ENCODE data around the gene SHROOM1. TPM values are rescaled to one million over a fixed set of nuclear protein-coding genes. Genes with fewer than 3 reads are reported as not detected.

The SHROOM1 gene
- total and polyA plus RNA-seq, 2 donors (not counting 1 experiment from before 2014, with no cell fraction given): 2.9 to 6.1 TPM

DNA sequence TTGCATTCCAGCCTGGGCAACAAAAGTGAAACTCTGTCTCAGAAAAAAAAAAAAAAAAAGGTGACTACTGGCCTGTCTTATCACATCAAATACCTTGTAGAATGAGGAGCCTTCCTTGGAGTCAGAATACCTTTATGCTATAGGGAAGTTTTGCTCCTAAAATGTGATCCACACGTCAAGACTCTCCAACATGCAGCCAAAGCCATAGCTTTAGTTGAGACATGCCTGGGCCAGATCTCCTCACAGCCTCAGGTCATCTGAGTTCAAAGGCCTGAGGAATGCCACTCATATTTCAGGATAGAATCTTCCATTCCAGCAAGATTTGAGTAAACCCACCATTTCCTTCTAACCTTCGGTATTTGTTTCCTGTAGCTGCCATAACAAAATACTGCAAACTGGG is 31.1 kb downstream of the SHROOM1 start:
- H3K9me3 ChIP-seq (ENCODE audit: control insufficient read depth, insufficient read depth, low read depth, low read length): no peaks in the 10 kb centered on the region
- TF ChIP-seq, protein P1, sequence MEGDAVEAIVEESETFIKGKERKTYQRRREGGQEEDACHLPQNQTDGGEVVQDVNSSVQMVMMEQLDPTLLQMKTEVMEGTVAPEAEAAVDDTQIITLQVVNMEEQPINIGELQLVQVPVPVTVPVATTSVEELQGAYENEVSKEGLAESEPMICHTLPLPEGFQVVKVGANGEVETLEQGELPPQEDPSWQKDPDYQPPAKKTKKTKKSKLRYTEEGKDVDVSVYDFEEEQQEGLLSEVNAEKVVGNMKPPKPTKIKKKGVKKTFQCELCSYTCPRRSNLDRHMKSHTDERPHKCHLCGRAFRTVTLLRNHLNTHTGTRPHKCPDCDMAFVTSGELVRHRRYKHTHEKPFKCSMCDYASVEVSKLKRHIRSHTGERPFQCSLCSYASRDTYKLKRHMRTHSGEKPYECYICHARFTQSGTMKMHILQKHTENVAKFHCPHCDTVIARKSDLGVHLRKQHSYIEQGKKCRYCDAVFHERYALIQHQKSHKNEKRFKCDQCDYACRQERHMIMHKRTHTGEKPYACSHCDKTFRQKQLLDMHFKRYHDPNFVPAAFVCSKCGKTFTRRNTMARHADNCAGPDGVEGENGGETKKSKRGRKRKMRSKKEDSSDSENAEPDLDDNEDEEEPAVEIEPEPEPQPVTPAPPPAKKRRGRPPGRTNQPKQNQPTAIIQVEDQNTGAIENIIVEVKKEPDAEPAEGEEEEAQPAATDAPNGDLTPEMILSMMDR (conservative IDR thresholded peaks at IDR 0.05 in 1 of 2, IDR thresholded peaks at IDR 0.05 in 1 of 2; ENCODE audit: low read depth in 1 of 2, low read length in 2 of 2): no peak
- TF ChIP-seq EZH2 (IDR thresholded peaks at IDR 0.05; ENCODE audit: low read length, missing control alignments): no peak
- no peak for DNase-seq (ENCODE audit: low read depth in 2 of 2)
- no peaks in the 10 kb centered on the region for H3K36me3 ChIP-seq (ENCODE audit: control insufficient read depth, insufficient read depth, low read length)
- H3K4me1 ChIP-seq (ENCODE audit: control insufficient read depth, extremely low read depth, insufficient read depth, low read length): no peaks in the 10 kb centered on the region
- H3K4me3 ChIP-seq (replicated peaks in 1 of 4; ENCODE audit: control extremely low read depth in 1 of 4, insufficient read depth in 1 of 4, low read depth in 3 of 4, low read length in 4 of 4): no peak overlapping the region
- H3K27ac ChIP-seq (ENCODE audit: insufficient read depth, low read length): no peak overlapping the region
- H3K9ac ChIP-seq (ENCODE audit: insufficient read depth, low read length): no peak overlapping the region
- peaks cover 8% of the 10 kb centered on the region for H3K27me3 ChIP-seq (ENCODE audit: control insufficient read depth, insufficient read depth, low read length)
- no peak overlapping the region for H2AFZ ChIP-seq (ENCODE audit: low read length)
- H4K20me1 ChIP-seq (ENCODE audit: control insufficient read depth, extremely low read depth, insufficient read depth, low read length): no peaks in the 10 kb centered on the region
- H3K4me2 ChIP-seq (ENCODE audit: extremely low read depth, insufficient read depth, low read length): no peak overlapping the region
- no peaks in the 10 kb centered on the region for H3K79me2 ChIP-seq (ENCODE audit: control insufficient read depth, insufficient read depth, low read length)

DNA sequence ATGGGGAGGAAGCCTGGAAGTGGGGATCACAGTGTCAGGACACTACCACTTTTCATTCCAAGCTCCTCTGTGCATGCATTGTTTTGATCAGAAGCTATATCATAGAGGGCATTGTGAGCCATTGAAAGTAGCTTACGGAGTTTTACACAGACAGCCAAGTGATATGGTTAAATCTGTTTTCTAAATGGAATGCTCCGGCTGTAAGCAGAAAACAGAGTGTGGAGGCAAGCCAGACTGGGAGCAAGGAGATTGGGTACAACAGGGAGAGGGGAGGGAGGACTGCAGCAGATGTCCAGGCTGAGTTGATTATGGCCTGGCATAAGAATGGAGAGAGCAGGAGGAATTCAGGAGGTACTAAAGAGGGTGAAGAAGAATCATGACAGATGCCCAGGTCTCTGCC is 32.8 kb downstream of the SHROOM1 start:
- Histone ChIP-seq H3K27ac (ENCODE audit: insufficient read depth, low read length) (no peak overlapping the region), H4K20me1 (ENCODE audit: control insufficient read depth, extremely low read depth, insufficient read depth, low read length) (no peaks in the 10 kb centered on the region), H3K79me2 (ENCODE audit: control insufficient read depth, insufficient read depth, low read length) (no peaks in the 10 kb centered on the region), H3K4me2 (ENCODE audit: extremely low read depth, insufficient read depth, low read length) (no peak overlapping the region), H3K4me1 (ENCODE audit: control insufficient read depth, extremely low read depth, insufficient read depth, low read length) (no peaks in the 10 kb centered on the region), H3K9me3 (ENCODE audit: control insufficient read depth, insufficient read depth, low read depth, low read length) (no peaks in the 10 kb centered on the region), H3K4me3 (replicated peaks in 1 of 4; ENCODE audit: control extremely low read depth in 1 of 4, insufficient read depth in 1 of 4, low read depth in 3 of 4, low read length in 4 of 4) (no peak overlapping the region), H3K36me3 (ENCODE audit: control insufficient read depth, insufficient read depth, low read length) (no peaks in the 10 kb centered on the region), H2AFZ (ENCODE audit: low read length) (no peak overlapping the region), H3K27me3 (ENCODE audit: control insufficient read depth, insufficient read depth, low read length) (peaks cover 9% of the 10 kb centered on the region), H3K9ac (ENCODE audit: insufficient read depth, low read length) (no peak overlapping the region)
- DNase-seq (ENCODE audit: low read depth in 2 of 2): no peak
- no peak for TF ChIP-seq EZH2 (IDR thresholded peaks at IDR 0.05; ENCODE audit: low read length, missing control alignments)
- TF ChIP-seq, protein P1 (conservative IDR thresholded peaks at IDR 0.05 in 1 of 2, IDR thresholded peaks at IDR 0.05 in 1 of 2; ENCODE audit: low read depth in 1 of 2, low read length in 2 of 2): no peak

DNA sequence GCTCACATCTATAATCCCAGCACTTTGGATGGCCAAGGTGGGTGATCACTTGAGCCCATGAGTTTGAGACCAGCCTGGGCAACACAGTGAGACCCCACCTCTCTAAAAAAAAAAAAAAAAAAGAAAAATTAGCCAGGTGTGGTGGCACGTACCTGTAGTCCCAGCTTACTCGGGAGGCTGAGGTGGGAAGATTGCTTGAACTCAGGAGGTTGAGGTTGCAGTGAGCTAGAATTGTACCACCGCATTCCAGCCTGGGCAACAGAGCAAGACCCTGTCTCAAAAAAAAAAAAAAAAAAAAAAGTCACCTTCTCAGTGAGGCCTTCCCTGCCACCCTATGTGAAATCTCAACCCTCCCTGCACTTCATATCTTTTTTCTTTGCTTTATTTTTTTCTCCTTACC is 39.4 kb downstream of the SHROOM1 start:
- Histone ChIP-seq H3K79me2 (ENCODE audit: control insufficient read depth, insufficient read depth, low read length) (no peaks in the 10 kb centered on the region), H4K20me1 (ENCODE audit: control insufficient read depth, extremely low read depth, insufficient read depth, low read length) (no peaks in the 10 kb centered on the region), H3K36me3 (ENCODE audit: control insufficient read depth, insufficient read depth, low read length) (no peaks in the 10 kb centered on the region), H3K4me1 (ENCODE audit: control insufficient read depth, extremely low read depth, insufficient read depth, low read length) (peaks cover 2% of the 10 kb centered on the region), H3K9me3 (ENCODE audit: control insufficient read depth, insufficient read depth, low read depth, low read length) (no peaks in the 10 kb centered on the region), H2AFZ (ENCODE audit: low read length) (no peak overlapping the region), H3K27me3 (ENCODE audit: control insufficient read depth, insufficient read depth, low read length) (peaks cover 5% of the 10 kb centered on the region), H3K27ac (ENCODE audit: insufficient read depth, low read length) (no peak overlapping the region), H3K4me2 (ENCODE audit: extremely low read depth, insufficient read depth, low read length) (no peak overlapping the region), H3K4me3 (replicated peaks in 1 of 4; ENCODE audit: control extremely low read depth in 1 of 4, insufficient read depth in 1 of 4, low read depth in 3 of 4, low read length in 4 of 4) (no peak overlapping the region), H3K9ac (ENCODE audit: insufficient read depth, low read length) (no peak overlapping the region)
- no peak for DNase-seq (ENCODE audit: low read depth in 2 of 2)
- TF ChIP-seq, protein P1 (conservative IDR thresholded peaks at IDR 0.05 in 1 of 2, IDR thresholded peaks at IDR 0.05 in 1 of 2; ENCODE audit: low read depth in 1 of 2, low read length in 2 of 2): no peak
- TF ChIP-seq EZH2 (IDR thresholded peaks at IDR 0.05; ENCODE audit: low read length, missing control alignments): no peak
